ENCODE measurements around the gene SNRNP48.

- no peak for TF ChIP-seq POLR2A (IDR thresholded peaks at IDR 0.05)
- TF ChIP-seq, protein P1, sequence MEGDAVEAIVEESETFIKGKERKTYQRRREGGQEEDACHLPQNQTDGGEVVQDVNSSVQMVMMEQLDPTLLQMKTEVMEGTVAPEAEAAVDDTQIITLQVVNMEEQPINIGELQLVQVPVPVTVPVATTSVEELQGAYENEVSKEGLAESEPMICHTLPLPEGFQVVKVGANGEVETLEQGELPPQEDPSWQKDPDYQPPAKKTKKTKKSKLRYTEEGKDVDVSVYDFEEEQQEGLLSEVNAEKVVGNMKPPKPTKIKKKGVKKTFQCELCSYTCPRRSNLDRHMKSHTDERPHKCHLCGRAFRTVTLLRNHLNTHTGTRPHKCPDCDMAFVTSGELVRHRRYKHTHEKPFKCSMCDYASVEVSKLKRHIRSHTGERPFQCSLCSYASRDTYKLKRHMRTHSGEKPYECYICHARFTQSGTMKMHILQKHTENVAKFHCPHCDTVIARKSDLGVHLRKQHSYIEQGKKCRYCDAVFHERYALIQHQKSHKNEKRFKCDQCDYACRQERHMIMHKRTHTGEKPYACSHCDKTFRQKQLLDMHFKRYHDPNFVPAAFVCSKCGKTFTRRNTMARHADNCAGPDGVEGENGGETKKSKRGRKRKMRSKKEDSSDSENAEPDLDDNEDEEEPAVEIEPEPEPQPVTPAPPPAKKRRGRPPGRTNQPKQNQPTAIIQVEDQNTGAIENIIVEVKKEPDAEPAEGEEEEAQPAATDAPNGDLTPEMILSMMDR (IDR thresholded peaks at IDR 0.05): no peak
Measured at GRCh38 chr6:7621761-7622160, 31.8 kb downstream of the SNRNP48 start.

Measured in esophagus squamous epithelium (tissue), 4 donors.